HuH-7.5 (cell line): ENCODE data around the gene KIF16B.

Experiments used
- DNase-seq: peaks from one replicate; pipeline ENCODE4 v3.0.0; 2011; ENCODE audit warnings: low spot score

KIF16B gene

DNA sequence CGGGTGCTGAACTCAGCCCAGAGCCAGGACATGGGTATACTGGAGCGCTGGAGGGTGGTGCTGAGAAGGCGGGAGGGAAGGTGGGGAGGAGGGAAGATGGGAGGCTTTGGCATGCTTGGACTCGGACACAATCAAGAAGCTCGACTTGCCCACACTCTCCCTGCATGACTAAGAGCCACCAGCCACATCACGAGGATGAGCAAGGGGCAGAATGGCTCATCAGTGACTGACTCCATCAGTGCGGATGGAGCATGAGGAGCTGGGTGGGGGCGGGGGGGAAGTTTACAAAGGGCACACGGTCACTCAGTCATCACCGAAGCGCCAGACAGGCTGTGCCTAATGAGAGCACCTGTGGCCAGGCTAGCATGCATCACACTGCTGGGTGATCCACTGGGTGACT lies 222.8 kb downstream of the KIF16B start:
- no peak for DNase-seq

DNA sequence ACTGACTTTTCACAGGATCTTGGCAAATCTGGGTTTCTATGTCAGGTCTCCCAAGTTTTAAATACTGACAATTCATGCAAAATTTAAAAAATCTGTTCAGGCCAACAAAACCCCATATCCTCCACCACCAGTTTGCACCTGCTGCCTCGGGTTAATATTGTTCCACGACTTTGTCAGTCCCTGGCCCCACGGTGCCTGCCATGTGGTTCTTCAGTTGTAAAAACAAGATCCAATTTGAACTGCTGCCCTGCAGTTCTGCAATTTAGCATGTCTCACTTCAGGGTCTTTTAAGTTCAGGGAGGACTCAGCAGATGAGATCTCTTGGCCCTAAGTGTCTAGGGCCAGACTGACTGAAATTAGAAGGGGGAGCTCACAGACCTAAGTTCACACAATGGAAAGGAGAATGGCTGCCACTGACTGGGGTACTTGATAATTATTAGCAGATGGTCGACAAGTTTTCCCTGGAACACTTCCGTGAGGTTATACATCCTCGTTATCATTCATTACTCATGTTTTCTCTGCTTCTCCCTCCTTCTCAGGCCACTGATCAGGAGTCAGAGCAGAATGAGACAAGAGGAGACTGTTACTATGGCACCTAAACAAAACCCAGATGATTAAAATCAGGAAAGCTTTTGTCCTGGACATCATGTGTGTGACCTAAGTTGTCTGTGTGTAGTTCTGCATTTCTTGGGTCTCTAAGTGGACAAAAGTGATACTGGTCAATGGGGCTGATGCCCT lies 223.6 kb downstream of the KIF16B start:
- no peak for DNase-seq

DNA sequence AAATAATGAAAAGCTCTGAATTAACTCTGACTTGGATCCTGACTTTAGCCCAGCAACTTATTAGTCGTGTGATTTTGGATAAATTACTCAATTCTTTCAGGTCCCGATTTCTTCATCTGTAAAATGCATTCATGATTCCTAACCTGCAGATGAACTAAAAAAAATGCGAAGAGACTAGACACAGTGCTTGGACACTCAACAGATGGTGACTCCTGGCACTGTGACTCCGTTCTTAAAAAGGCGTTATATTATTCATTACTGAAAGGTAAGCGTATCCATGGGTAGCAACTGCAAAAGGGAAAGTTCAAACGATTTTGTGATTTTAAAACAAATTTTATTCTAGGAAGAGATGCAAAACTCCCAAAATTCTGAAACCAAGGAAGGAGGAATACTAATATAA lies 226.3 kb downstream of the KIF16B start:
- no peak for DNase-seq

DNA sequence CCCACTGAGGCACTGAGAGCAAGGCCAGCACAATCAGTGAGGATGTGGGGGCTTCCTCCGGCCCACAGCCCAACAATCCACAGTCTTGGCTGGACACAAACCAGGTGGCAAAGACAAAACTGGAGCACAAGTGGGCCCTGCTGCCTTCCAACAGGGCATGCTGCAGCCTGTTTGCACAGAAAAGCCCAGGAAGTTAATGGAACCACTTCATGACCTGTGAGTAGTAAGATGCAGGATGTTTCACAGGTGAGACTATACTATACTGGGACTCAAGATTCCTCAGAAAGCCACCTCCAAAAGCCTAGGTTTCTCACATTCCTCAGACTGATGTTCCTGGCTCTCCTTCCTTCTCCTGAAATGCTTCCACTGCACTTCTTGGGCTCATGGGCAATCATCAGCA lies 235.5 kb downstream of the KIF16B start:
- no peak for DNase-seq

DNA sequence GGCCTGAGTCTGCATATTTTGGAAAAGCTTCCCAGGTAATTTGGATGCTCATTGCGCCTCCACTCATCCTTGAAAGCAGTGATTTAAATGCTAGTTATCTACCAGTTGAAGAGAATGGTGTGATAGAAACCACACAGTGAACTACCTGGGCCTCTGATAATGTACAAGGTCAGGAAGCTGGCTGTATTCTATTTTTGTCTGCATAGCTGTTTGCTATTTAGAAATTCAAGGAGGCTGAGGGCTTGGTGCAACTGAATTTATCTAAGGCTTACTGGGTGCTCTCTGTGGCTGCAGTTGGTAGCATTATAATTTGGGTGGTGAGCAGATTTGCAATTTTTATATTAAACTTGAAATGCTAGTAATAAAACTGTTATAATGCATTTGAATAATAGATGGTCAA lies 245.6 kb downstream of the KIF16B start:
- DNase-seq = no peak

DNA sequence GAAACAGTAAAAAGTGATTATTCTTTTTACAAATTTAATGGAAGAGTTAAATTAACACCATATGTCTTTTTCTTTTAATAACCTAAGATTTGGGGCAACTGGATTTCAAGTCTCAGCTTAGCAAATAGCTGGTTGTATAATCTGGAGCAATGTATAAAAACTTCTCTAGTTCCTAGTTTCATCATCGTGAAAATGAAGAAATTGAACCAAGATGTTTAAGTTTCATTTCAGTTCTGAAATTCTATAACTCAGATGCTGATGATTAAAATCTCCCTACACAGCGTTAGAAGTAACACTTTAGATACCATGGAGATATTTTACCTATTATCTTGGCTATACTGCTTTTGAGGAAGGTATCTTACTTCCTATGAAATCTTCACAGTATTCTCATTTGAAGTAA lies 252.0 kb downstream of the KIF16B start:
- DNase-seq = no peak

DNA sequence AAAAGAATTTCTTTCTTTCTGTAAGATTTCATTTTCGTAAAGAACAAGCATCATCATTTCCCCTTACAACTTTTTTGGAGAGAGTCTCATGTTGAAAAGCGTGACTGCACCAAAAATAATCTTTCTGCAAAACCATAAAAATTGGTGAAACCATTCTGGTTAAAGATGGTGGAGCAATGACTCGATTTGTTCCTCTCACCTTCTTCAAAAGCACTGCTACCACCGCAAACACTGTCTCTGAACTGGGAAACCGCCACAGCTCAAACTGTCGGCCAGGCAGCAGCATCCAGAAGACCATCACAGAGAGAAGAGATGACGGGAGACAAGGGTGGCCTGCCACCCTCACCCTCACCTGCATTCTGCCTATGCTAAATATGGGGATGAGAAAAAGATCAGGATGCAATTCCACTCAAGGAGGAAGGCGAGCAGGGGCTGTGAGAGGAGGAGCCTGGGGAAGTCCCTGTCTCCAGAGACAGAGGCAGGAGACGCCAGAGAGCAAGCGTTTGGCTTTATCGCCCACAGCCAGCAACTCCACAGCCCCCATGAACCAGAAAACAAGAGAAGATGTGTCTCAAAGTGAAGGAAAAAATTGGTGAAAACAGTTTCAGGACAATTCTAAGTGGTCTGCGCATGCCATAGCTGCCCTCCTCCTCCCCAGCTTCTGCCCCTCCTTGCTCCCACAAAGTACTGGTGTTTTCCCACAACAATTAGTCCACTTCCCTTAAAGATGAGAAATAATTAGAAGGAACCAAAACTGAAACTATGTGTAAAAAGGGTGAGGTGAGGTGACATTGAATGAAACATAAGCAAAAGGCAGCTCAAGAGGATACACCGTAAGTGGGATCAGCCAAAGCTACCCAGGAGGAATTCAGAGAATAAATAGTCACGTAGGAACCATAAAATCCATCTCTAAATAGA lies 255.5 kb downstream of the KIF16B start:
- DNase-seq = no peak

DNA sequence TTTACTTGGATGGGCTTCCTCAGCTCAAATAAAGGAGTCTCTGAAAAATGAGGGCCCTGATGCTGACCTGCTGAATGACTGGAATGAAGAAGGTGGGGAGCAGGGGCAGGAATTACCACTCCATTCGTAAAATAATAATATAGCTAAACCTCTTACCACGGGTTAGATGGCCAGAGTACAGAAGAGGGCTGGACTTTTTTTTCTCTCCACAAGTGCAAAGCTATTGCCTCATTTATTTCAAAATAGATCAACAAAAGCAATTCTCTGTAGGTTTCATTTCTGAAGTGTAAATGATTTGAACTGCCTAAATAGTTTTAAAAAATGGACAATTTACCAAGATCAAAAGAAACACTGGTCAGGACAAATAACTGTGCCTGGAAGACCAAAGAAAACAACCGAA lies 256.7 kb downstream of the KIF16B start:
- DNase-seq = no peak

DNA sequence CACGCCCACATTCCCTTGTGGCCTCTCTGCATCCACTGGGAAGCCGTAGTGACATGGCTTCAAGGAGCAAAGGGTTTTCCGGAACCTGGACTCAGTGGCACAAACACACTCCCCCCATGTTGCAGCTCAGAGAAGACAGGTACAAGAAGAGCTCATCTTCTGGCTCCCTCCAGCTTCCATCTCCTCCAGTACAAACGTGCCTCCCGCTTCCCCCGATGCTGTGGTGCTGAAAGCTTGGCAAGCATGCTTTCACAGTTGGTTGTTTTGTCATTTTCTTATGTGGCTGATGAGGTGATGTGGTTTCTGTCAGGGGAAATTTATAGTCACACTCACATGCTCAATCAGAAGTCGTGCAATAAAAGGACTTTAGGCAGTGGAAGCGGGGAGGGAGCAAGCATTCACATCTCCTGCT lies 258.5 kb downstream of the KIF16B start:
- no peak for DNase-seq

DNA sequence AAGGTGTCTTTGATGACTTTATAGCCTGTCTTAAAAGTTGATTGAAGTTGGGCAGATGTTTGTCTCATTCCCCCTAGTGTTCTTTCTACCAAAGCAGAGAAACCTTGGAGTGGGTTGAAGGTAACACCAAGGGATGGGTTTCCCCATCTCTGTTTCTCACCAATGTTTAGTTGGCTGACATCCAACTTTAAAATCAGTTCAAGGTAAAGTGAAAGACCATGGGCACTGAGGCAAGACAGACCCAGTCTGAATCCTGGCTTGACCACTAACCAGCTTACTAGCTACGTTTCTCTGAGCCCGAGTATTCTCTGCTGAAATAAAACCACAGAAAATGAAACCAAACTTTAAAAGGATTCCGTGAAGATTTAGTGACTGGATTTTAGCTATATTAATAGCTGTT lies 258.9 kb downstream of the KIF16B start:
- DNase-seq = no peak

DNA sequence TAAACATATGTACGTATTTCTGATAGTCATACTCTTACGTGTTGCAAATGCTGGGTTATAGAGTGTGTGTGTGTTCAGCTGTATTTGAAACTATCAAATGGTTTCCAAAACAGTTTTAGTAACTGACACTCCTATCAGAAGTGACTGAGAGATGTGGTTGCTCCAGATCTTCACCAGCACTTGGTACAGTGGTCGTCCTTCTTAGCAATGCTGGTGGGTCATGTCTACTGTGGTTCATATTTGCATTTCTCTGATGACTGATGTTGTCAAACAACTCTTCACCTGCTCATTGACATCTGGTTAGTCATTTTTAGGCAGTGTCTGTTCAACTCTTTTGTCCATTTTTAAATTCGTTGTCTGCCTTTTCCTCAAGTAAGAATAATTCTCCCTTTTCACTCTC lies 259.3 kb downstream of the KIF16B start:
- DNase-seq = no peak

DNA sequence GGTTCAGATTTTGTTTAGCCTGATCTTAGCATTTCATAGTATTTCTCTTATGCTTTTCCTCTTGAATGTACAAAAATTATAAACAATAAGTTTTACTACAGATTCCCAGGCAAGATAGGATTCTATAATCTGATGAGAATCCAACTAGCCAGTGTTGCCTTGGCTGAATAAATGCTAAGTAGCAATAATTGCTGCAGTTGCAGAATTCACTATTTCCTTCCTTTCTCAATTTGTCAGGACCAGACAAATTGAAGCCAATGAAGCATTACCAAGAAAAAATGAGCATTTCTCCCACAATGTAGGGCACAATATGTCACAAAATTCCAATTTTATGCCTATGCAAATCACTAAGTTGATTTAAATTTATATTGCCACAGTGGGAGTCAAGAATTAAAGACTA lies 260.2 kb downstream of the KIF16B start:
- DNase-seq = no peak

DNA sequence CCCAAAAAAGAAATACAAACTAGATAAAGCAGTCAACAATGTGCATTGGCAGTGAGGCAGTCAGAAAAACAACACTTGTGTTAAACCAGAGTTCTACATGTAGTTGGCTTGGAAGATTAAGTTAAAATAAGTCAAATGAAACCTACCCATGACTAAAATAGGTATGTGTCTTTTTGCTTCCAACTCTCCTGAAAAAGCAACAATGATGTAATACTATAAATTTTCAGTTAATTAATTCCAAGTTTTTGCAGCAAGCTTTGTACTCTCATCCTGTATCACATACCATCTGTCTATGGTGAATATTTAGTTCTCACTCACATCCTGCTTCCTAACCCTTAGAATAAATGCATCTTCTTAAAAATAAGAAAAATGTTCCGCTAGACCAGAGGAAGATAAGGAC lies 261.5 kb downstream of the KIF16B start:
- DNase-seq = no peak

DNA sequence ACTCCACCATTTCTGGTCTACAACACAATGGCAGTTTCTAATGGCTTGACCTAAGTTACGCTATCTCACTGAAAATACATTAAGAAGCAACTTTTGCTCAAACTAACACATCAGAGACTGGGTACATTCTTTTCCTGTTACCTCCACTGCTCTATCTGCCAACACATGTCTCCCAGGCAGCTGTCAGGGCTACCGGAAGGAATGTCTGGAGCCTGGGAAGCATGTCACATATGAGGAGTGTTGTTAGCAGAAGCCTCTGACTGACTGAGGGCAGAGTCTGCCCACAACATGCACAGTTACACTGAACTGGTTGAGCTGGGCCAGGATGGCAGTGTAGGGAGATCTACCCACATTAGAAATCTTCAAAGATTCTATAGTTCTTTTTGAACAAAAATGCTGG lies 264.5 kb downstream of the KIF16B start:
- DNase-seq = no peak

DNA sequence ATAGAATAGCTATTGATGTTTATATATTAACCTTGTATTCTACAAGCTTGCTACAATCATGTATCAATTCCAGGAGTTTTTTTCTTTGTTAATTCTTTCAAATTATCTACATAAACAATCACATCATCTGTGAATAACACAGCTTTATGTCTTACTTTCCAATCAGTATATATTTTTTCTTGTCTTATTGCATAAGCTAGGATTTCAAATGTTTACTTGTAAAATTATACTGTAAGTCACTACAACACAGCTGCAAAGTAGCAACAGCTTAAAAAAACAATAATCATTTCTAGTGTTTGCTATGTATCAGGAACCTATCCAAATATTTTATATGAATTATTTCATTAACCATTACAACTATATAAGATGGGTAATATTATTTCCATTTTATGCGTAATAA lies 270.4 kb downstream of the KIF16B start:
- no peak for DNase-seq

DNA sequence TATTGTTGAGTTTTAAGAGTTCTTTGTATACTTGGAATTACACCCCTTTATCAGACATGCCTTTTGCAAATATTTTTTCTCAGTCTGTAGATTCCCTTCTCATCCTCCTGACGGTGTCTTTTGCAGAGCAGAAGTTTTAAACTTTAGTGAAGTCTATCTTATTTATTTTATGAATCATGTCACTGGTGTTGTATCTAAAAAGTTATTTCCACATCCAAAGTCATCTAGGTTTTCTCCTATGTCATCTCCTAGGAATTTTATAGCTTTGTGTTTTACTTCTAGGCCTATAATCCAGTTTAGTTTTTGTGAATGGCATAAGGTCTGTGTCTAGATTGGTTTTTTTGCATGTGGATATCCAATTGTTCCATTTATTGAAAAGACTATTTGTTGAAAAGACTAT lies 271.3 kb downstream of the KIF16B start:
- DNase-seq = no peak

DNA sequence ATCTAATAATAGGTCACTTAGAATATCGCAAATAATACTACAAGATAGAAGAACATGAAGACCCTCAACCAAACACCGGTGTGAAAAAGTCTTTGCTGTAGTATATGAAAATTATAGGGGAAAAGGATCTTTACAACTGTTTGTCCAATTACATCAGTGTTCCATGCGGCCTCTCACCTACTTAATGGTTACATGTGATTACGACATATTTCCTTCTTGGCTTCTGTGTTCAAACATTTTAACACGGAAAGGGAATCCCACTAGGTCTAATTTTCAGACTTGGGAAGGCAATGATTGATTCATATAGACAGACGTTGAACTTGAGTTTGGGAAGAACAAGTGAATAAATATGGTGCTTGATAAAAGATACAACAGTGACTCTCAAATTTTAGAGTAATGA lies 273.4 kb downstream of the KIF16B start:
- no peak for DNase-seq

DNA sequence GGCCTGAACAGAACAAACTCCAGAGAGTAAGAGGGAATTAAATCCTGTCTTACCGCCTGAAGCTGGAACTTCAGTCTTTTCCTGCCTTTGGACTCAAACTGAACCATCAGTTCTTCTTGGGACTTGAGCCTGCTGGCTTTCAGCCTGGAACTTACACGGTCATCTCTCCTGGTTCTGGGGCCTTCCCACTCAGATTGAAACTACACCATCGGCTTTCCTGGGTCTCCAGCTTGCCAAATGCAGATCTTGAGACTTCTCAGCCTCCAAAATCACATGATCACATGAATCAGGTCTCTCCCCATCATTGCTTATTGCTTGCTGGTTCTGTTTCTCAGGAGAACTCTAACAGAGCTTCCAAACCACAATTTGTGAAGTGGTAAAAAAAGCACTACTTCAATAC lies 276.3 kb downstream of the KIF16B start:
- no peak for DNase-seq

DNA sequence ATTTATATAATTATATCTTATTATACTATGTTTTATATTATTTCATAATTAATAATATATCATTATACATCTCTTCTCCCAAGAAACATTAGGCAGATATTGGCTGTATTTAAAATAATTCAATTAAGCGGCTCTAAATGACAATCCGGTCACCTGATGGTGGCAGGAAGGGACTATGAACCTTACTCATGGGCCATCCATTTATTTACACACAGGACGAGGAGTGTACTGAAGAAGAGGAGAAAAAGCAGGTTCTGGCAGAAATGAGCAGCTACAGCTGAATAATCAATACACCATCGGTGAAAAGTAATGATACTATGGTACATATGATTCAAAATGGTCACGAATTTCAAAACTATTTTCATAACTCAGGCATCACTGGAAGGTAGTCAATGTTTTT lies 277.7 kb downstream of the KIF16B start:
- DNase-seq = no peak

DNA sequence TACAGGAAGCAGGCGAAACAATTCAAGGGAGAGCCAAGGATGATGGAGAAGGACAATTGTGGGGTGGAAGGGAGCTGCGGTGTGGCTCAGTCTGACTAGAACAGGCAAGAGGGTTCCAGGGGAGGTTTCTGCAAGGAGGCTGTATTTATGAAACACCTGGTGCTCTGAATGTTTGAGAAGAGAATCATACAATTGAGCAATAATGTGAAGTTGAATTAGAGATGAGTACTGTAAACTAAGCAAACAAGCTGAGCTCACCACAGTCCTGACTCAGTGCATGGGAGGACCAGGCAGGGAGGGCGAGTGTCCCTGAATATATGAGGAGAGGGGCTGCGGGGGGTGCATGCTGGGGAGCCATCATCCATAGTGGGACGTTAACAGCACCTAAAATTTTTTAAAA lies 279.7 kb downstream of the KIF16B start:
- DNase-seq = no peak

DNA sequence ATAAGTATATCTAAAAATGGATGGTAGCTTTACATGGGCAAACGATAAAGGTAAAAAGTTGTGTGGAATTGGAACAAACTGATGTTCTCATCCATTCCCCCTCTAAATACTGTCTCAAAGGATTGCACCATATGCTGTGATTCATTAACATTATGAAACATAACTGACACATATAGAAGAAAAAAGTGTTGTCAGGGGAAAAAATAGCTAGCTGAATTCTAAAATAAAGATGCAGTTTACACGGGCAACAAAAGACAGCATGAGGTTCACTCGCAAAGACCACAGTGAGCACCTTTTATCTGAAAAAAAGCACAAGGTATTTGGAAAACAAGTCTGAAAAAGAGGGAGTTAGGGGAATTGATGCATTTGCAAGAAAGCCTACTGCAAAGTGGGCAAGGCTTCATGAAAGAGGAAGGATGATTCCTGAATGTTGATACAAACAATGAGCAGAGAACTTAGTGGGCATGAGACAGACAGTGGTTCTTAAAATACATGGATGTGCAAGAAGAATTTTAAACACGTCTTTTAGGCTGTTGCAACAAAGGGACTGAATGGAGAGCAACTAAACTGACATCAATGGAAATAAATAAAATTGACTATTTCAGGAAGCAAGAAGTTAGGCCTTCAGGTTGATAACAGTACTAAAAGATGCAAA lies 280.9 kb downstream of the KIF16B start:
- no peak for DNase-seq

DNA sequence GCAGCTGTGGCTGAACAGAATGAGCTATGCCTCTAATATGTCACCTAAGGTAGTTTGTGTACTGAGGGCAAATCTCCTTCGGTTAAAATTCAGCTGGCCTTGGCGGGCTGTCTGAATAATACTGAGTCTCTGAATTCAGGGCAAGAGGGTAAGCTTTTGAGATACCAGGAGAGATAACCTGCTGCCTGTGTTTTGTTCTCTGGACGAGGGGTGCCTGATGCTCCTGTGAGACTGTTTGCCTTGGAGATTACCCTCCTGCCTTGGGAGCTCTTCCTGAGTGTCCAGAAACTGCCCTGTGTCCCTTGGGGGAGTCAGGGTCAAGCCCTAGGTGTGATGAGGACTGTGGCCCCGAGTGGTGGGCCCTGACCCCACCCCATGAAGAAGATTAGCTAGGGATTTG lies 282.9 kb downstream of the KIF16B start:
- no peak for DNase-seq

DNA sequence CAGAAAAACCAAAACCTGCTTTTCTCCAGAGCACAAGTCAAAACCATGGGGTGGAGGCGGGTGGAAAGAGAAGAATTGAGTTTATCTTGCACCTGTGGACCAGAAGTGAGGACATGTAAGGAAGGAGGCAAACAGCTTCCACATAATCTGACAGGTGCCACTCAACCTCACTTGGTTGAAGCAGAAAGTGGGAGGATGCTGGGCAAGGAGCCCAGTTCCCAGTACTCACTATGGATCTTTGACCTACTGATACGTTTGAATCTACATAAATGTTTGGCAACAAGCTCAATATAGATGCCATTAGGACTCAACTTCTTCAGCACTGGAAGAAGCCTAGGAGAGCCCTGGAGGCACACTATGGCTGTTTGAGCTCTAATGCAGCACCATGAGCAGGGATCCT lies 285.5 kb downstream of the KIF16B start:
- DNase-seq = no peak
